Upper lobe of right lung (tissue), 1 donor: ENCODE results near the gene CRLF2. TPM values are rescaled to one million over a fixed set of nuclear protein-coding genes. Genes with fewer than 3 reads are reported as not detected.
"Not testable (repeated sequence)": the region's sequence is repeated elsewhere in the genome, so short reads cannot be mapped to it uniquely, and the experiment has no call there.

Experiments used
- ATAC-seq: fragments of 200-7000 bp; cut with Tn5 transposase; one replicate; pipeline ENCODE4 v1.9.1; 2020; ENCODE audit warnings: mild to moderate bottlenecking, moderate library complexity
- DNase-seq: peaks from one replicate; pipeline ENCODE4 v3.0.0-alpha.2; 2020
- H3K27ac ChIP-seq: fragments of 200-600 bp; one replicate; pipeline ENCODE4 v1.8.0; 2022
- H3K27me3 ChIP-seq: fragments of 200-600 bp; one replicate; pipeline ENCODE4 v1.8.0; 2022; ENCODE audit warnings: mild to moderate bottlenecking
- H3K36me3 ChIP-seq: fragments of 200-600 bp; one replicate; pipeline ENCODE4 v1.8.0; 2022
- H3K4me1 ChIP-seq: fragments of 200-600 bp; one replicate; pipeline ENCODE4 v1.8.0; 2022
- H3K4me3 ChIP-seq: fragments of 200-600 bp; one replicate; pipeline ENCODE4 v1.8.0; 2022; ENCODE audit warnings: mild to moderate bottlenecking
- H3K9me3 ChIP-seq: fragments of 200-600 bp; one replicate; pipeline ENCODE4 v1.8.0; 2022
- CTCF ChIP-seq: fragments of 200-600 bp; IDR thresholded peaks from one replicate; pipeline ENCODE4 v1.8.0; 2022; ENCODE audit warnings: antibody characterized with exemption
- intact Hi-C: fragments of 100-400 bp; cut with DNase I; formaldehyde crosslinking; loops from one replicate; pipeline ENCODE4 v1.11.0; 2022
- total RNA-seq: library from RNA; stranded (reverse); fragmentation: NEBNext Ultra II Directional; extraction: Animal tissue kit (Norgen Biotek cat#: 25700); gene quantifications from one replicate; pipeline ENCODE4 v1.2.1, GENCODE V29; 2021
- donor health status: DM: no; HTN: yes; CAD: no; lungs with severe emphysema.

Gene CRLF2
- total RNA-seq, 1 donor from 2014 or later = 1.2 TPM

GRCh38 chrX:1207496-1208025 is 4.9 kb downstream of the CRLF2 start:
- DNase-seq (no peak), ATAC-seq (no peak)
- no peak overlapping the region for H3K4me3 ChIP-seq
- H3K27ac ChIP-seq = no peak overlapping the region
- intact Hi-C loops = no loop called here
- no peaks in the 10 kb centered on the region for H3K9me3 ChIP-seq
- H3K4me1 ChIP-seq = peaks cover 16% of the 10 kb centered on the region
- no peaks in the 10 kb centered on the region for H3K36me3 ChIP-seq
- H3K27me3 ChIP-seq = no peaks in the 10 kb centered on the region
- no peak for TF ChIP-seq CTCF

GRCh38 chrX:1205681-1206611 is 6.5 kb downstream of the CRLF2 start:
- no peak for DNase-seq
- H3K9me3 ChIP-seq = no peaks in the 10 kb centered on the region
- ATAC-seq = peak; percentile 81
- no peak for TF ChIP-seq CTCF
- no peaks in the 10 kb centered on the region for H3K36me3 ChIP-seq
- H3K27ac ChIP-seq = no peak overlapping the region
- intact Hi-C loops = no loop called here
- H3K4me1 ChIP-seq = peaks cover 16% of the 10 kb centered on the region
- H3K27me3 ChIP-seq = no peaks in the 10 kb centered on the region
- H3K4me3 ChIP-seq = peak overlapping the region; percentile 52

GRCh38 chrX:1202251-1202650 is 10.2 kb downstream of the CRLF2 start:
- Histone ChIP-seq H3K4me3 (no peak overlapping the region), H3K27ac (no peak overlapping the region), H3K27me3 (no peaks in the 10 kb centered on the region), H3K9me3 (no peaks in the 10 kb centered on the region), H3K36me3 (no peaks in the 10 kb centered on the region), H3K4me1 (peaks cover 16% of the 10 kb centered on the region)
- DNase-seq = no peak
- intact Hi-C loops = no loop called here
- no peak for TF ChIP-seq CTCF
- no peak for ATAC-seq

GRCh38 chrX:1196436-1196835 is 16.0 kb downstream of the CRLF2 start:
- H3K27me3 ChIP-seq = no peaks in the 10 kb centered on the region
- no peaks in the 10 kb centered on the region for H3K4me1 ChIP-seq
- H3K36me3 ChIP-seq = no peaks in the 10 kb centered on the region
- DNase-seq (peak; percentile 18), ATAC-seq (no peak)
- no peak for TF ChIP-seq CTCF
- no peak overlapping the region for H3K4me3 ChIP-seq
- H3K9me3 ChIP-seq = no peaks in the 10 kb centered on the region
- no peak overlapping the region for H3K27ac ChIP-seq
- intact Hi-C loops = no loop called here

GRCh38 chrX:1192196-1192595 is 20.3 kb downstream of the CRLF2 start:
- peak; percentile 23 for DNase-seq
- not testable (repeated sequence) for H3K4me3 ChIP-seq, ATAC-seq

GRCh38 chrX:1190596-1191145 is 21.8 kb downstream of the CRLF2 start:
- no peak overlapping the region for H3K4me3 ChIP-seq
- H3K27ac ChIP-seq = no peak overlapping the region
- peak; percentile 33 for DNase-seq
- no peaks in the 10 kb centered on the region for H3K4me1 ChIP-seq
- no peaks in the 10 kb centered on the region for H3K36me3 ChIP-seq
- H3K27me3 ChIP-seq = no peaks in the 10 kb centered on the region
- H3K9me3 ChIP-seq = no peaks in the 10 kb centered on the region
- intact Hi-C loops = no loop called here
- TF ChIP-seq CTCF = no peak
- no peak for ATAC-seq

More at GRCh38 chrX:1192196-1192595, 20.3 kb downstream of the CRLF2 start:
- H3K27ac ChIP-seq, H3K36me3 ChIP-seq, H3K27me3 ChIP-seq, H3K4me1 ChIP-seq, intact Hi-C loops, H3K9me3 ChIP-seq: not testable (repeated sequence)
